NCI-H128 (cell line): ENCODE data around the gene ARHGAP42.
"Not testable (repeated sequence)": the region's sequence is repeated elsewhere in the genome, so short reads cannot be mapped to it uniquely, and the experiment has no call there.

Source experiments
- DNase-seq: peaks from one replicate; lab custom pipeline; 2025; ENCODE audit not compliant: unreplicated experiment; lab: John Stamatoyannopoulos, UW

Gene ARHGAP42

DNA sequence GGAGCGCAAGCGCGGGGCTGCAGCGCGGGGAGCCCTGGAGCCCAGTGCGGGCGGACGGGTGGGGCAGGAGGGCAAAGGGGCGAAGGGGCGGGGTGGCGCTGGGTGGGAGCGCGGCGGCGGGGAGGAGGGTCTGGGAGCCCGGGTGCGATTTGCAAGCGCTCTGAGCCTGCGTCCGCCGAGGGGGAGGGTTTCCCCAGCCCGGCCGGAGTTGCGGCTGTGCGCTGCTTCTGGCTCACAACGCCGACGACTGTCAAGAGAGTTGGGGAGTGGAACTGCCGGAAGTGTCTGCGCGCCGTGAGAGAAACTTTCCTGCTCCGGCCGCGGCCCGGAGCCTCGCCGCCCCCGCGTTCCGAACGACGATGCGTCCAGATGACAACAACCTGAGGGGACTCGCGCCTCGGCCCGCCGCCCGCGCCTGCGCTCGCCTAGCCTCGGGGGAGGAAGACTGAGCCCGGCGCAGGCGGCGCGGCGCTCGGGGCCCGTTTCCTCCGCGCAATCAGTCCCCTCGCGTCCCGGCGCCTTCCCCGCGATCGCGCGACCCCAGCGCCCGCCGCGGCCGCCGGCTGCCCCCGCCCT, at the start of gene ARHGAP42:
Gene ARHGAP42 (plus strand): TSS at position 235 of the 576 bp plus-strand sequence. CDS start 391 bp downstream, outside the sequence.
- DNase-seq: no peak

DNA sequence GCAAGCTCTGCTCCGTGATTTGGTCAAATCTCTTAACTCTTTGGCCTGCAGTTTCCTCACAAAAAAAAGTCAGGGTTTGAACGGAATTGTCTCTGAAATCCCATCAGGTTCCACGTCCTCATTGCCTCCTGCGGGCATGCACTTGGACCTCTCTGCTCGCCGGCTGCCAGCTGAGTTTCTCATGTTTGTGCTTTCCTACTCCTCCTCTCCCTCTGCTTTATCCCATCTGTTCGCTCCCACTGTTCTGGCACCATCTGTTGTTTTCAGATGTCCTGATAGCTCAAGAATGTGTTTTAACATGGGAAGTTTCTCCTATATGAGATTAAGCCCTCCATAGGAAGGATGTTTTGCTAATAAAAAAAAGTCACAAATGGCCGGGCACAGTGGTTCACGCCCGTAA, 49.4 kb upstream of the ARHGAP42 start:
- no peak for DNase-seq

DNA sequence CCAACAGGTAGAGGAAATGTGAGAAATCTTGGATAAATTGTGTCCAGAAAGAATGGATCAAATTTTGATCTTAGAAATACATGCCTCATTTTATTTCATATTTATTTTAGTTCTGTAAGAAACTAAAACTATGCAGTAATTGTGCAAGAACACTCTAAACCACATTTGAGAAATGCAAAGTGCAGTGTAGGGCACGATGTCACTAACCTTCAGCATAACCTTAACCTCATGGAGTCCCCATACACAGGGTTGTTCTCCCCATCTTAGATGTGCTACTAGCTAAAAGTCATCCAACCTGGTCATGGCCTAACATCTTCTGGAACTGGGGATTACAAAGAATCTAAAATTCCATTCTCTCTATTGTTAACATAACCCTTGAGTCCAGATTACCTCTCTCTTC, 48.4 kb upstream of the ARHGAP42 start:
- no peak for DNase-seq

GRCh38 chr11:100639140-100639539, 47.9 kb upstream of the ARHGAP42 start:
- no peak for DNase-seq

GRCh38 chr11:100640071-100640470, 47.0 kb upstream of the ARHGAP42 start:
- no peak for DNase-seq

DNA sequence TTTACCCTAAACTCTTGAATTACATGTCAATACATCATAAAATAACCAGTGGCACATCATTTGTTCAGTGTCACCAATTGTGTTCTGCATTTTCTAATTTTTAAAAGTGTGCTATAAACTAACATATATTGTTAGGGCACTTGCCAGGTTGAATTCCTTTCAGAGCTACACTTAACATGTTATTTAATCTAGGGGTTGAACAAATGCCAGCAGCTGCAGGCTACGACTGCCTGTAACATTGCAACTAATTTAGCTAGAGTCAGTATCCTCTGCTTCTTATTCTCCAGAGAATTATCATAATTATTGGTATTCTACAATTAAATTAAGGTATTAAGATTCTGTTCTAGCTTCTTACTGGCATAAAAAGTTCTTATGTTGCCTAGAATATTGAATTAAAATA, 46.4 kb upstream of the ARHGAP42 start:
- peak; percentile 14 for DNase-seq

DNA sequence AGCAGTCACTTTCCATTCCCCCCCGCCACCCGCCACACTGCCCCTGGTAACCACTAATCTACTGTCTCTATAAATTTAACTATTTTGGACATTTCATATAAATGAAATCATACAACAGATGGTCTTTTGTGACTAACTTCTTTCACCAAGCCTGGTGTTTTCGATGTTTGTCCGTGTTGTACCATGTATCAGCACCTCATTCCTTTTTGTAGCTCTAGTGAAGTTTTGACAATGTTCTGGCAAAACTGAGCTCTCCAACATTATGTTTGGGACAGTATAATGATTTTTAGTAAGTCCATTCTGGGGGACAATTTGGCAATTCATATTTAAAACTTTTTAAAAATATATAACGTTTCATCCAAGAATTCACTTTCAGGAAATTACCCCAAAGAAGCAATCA, 45.6 kb upstream of the ARHGAP42 start:
- no peak for DNase-seq

DNA sequence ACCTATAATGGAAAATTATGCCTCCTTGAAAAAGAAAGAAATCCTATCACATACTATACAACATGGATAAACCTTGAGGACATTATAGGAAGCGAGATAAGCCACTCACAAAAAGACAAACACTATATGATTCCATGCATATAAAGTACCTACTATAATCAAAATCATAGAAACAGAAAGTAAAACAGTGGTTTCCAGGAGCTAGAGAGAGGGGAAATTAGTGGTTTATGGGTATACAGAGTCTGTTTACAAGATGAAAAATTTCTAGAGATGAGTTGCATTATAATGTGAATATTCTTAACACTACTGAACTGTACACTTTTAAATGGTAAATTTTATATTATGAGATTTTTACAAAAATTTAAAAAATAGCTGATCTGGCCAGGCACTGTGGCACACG, 40.5 kb upstream of the ARHGAP42 start:
- no peak for DNase-seq

DNA sequence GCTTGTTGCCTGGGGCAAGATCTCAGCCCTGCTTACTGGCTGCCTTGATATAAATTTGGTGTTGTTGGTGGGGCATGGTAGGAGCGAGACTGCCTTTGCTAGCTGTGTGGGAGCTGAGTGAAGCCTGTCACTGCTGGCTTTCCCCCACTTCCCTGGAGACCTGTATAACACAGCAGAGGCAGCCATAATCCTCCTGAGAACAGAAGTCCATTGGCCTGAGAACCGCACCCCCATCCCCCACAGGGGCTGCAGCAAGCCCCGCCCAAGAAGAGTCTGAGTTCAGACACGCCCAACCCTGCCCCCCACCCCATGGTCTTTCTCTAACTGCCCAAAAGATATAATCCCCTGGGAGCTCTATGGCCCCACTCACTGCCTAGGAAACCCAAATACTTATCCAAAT, 39.2 kb upstream of the ARHGAP42 start:
- no peak for DNase-seq

GRCh38 chr11:100663583-100663982, 23.5 kb upstream of the ARHGAP42 start:
- no peak for DNase-seq

DNA sequence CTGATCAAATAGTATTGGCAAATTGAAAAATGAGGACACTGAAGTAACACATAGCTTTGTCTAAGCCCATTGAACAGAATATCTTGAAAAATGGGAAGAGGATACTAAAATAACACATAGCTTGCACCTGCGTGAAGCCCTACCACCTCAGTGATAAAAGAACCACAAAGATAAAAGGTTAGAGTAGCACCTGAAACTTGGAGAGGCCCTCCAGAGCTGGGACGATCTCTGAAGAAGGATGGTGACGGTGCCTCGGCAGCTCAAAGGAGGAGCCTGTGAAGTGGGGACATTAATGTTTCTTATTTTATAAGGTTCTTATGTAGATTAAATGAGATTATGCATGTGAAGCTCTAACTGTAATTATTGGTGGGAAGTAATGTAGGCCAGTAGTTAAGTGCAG, 23.1 kb upstream of the ARHGAP42 start:
- no peak for DNase-seq

GRCh38 chr11:100666816-100667215, 20.3 kb upstream of the ARHGAP42 start:
- not testable (repeated sequence) for DNase-seq

DNA sequence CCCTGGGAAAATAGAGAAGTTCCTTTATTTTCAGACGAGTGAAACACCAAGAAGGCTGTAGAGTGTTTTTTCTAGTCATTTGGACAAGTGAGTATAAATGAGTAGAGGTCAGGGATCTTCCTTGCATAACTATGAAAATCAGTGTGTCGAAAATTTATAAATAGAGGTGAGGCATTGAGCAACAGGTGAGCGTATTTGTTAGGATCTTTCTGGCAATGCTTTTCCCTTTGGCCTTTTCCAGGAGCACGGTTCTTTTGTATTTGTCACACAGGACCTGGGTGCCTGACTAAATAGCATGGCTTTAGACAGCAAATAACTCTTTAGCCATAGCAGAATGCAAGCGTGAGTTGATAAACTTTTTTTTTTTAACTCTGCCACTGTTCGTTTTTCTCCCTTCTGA, 19.6 kb upstream of the ARHGAP42 start:
- no peak for DNase-seq

DNA sequence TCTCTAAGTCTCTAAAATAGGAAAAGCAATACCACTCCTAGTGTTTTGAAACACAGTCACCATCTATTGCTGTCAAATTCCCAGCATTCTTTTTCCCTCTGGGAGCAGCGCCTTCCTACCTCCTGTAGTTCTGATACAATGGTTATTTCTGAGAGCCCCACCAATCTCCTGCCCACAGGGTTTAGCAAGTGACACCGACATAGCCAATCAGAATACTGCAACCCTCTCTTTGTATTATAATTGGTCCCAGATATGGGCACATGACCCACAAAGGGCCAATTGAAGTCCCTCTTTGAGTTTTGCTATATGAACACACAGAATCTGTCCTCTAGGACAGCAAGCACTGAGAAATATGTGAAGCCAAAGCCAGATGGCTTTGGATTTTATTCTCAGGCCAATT, 16.9 kb upstream of the ARHGAP42 start:
- no peak for DNase-seq

GRCh38 chr11:100671471-100671870, 15.6 kb upstream of the ARHGAP42 start:
- DNase-seq: no peak

DNA sequence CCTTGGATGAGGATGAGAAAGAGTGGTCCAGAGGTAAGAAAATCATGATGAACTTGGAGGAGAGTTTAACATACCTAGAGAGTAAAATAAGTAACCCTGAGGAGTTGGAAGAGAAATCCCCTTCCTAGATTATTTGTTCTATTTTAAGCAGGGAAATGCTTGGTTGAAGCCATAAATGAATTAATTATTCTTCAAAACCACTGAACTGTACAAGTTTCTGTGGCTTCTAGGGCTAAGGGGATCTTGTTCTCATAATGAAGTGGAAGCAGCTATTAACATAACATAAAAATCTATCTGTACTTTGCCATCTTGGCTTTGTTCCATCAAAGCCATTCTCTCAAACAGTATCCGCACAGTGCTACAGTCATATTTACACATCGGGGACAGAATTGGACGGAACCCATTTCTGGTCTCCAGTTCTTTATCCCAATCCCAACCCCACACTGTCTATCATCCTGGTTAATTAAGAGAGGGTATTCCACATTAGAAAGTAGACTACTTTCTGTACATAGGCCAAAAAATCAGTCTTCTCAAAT, 14.5 kb upstream of the ARHGAP42 start:
- peak; percentile 6 for DNase-seq

- DNase-seq: no peak
These were observed 14.0 kb upstream of the ARHGAP42 start for GRCh38 chr11:100673063-100673462.

DNA sequence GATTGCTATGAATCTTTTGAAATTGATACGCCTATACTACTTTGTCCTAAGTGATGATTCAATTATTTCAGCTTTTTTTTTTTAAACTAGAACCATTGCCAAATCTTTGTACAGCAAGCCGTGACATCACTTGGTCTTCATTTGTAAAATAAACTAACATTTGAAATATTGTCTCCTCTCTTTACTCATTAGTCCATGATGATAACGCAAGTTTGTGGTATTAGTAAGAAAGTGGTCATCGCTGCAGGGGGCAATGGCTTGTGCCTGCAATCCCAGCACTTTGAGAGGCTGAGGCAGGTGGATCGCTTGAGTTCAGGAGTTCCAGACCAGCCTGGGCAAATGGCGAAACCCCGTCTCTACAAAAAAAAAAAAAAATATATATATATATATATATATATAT, 12.9 kb upstream of the ARHGAP42 start:
- no peak for DNase-seq

DNA sequence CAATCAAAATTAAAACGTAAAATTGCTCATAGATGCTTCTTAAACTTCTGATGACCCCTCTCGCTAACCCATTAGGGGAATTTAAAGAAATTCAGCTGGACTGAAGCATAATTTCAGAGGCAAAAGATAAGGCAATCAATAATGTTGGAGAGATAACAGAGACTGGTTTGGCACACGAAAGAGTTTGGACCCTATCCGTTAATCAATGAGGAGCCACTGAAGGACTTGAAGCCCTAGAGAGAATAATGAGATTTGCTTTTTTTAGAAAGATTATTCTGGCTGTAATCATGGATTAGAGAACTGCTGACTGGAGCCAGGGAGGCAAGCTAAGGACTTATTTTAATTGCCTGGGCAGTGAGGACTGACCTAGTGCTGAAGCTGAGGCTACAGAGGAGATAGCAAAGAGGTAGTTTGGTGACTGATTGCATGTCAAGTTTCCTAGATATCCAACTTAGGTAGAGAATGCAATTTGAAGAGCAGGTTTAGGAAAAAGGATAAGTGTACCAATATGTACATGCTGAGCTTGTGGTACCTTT, 11.9 kb upstream of the ARHGAP42 start:
- no peak for DNase-seq

DNA sequence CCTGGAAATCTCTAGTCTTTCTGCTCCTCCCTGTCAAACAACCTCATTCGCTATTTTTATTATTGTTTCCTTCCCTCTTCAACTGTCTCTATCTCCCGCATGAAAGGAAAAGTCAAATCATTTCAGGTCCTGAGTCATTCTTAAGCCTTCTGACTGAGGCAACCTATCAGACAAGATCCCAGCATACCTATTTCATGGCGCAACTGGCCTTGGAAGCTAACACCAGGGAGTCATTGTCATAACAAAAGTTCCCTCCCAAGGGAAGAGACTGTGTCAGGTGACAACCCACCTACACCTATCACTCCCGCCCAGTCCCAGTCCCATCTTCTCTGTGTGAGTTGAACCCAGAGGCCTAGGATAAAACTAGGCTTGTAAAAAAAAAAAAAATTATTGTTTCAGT, 10.2 kb upstream of the ARHGAP42 start:
- DNase-seq: no peak

GRCh38 chr11:100677796-100678195, 9.3 kb upstream of the ARHGAP42 start:
- DNase-seq: no peak

- DNase-seq: no peak
These were observed 7.0 kb upstream of the ARHGAP42 start for GRCh38 chr11:100680070-100680469.

GRCh38 chr11:100681064-100681502, 6.0 kb upstream of the ARHGAP42 start:
- no peak for DNase-seq
